HT1080 (cell line): ENCODE measurements around the gene KLK8. TPM values are rescaled to one million over a fixed set of nuclear protein-coding genes. Genes with fewer than 3 reads are reported as not detected.
"Not testable (repeated sequence)": the region's sequence is repeated elsewhere in the genome, so short reads cannot be mapped to it uniquely, and the experiment has no call there.

Experiments used
- DNase-seq: peaks from one replicate; pipeline ENCODE4 v3.0.0-alpha.2; 2015; ENCODE audit warnings: low read depth
- total RNA-seq: library from RNA; depleted of rRNA; stranded (reverse); fragments of >200 nt; shearing (Covaris generic); gene quantifications from 2 replicates; pipeline ENCODE4 v1.2.3, GENCODE V29; 2014

KLK8 gene
- total RNA-seq, 1 experiment from 2014 or later: not detected

GRCh38 chr19:50984416-50984815, 17.0 kb downstream of the KLK8 start:
- not testable (repeated sequence) for DNase-seq

GRCh38 chr19:50983625-50984292, 17.6 kb downstream of the KLK8 start, which contains the start of gene KLK7:
KLK7 (minus strand) TSS chr19:50983917; CDS start chr19:50982399, 1,518 bp downstream.
- DNase-seq: no peak

- no peak for DNase-seq
These were observed 19.2 kb downstream of the KLK8 start for GRCh38 chr19:50982186-50982585.

GRCh38 chr19:50981587-50982146, 19.7 kb downstream of the KLK8 start:
- no peak for DNase-seq

GRCh38 chr19:50980208-50980607, 21.2 kb downstream of the KLK8 start:
- DNase-seq: no peak

- DNase-seq: no peak
These were observed 21.6 kb downstream of the KLK8 start for GRCh38 chr19:50979758-50980157.

GRCh38 chr19:50978772-50979390, 22.5 kb downstream of the KLK8 start:
- DNase-seq: no peak

- no peak for DNase-seq
These were observed 23.8 kb downstream of the KLK8 start for GRCh38 chr19:50977626-50978025.

GRCh38 chr19:50975766-50976165, 25.6 kb downstream of the KLK8 start:
- peak; percentile 50 for DNase-seq

GRCh38 chr19:50974702-50975556, 26.5 kb downstream of the KLK8 start:
- DNase-seq: no peak

GRCh38 chr19:50972795-50973376, 28.5 kb downstream of the KLK8 start:
- DNase-seq: no peak

- not testable (repeated sequence) for DNase-seq
These were observed 31.6 kb downstream of the KLK8 start for GRCh38 chr19:50969810-50970209.

GRCh38 chr19:50969413-50969760, 32.0 kb downstream of the KLK8 start, which contains the start of gene KLK6:
KLK6 (minus strand) TSS chr19:50969591; CDS start chr19:50968104, 1,487 bp downstream.
- DNase-seq: no peak

GRCh38 chr19:50968716-50969412, 32.5 kb downstream of the KLK8 start:
- no peak for DNase-seq

- peak; percentile 18 for DNase-seq
These were observed 33.3 kb downstream of the KLK8 start for GRCh38 chr19:50967929-50968715.

- no peak for DNase-seq
These were observed 37.1 kb downstream of the KLK8 start for GRCh38 chr19:50964266-50964665.

GRCh38 chr19:50963381-50963780, 38.0 kb downstream of the KLK8 start:
- DNase-seq: no peak

GRCh38 chr19:50962245-50962644, 39.2 kb downstream of the KLK8 start:
- no peak for DNase-seq

- peak; percentile 4 for DNase-seq
These were observed 41.5 kb downstream of the KLK8 start for GRCh38 chr19:50959731-50960500.
